ENCODE results near the gene PGA5. TPM values are rescaled to one million over a fixed set of nuclear protein-coding genes. Genes with fewer than 3 reads are reported as not detected.
"Not testable (repeated sequence)": the region's sequence is repeated elsewhere in the genome, so short reads cannot be mapped to it uniquely, and the experiment has no call there.

Gene PGA5
- total RNA-seq, 4 donors from 2014 or later, result 3.6 TPM; not detected in 3

DNA sequence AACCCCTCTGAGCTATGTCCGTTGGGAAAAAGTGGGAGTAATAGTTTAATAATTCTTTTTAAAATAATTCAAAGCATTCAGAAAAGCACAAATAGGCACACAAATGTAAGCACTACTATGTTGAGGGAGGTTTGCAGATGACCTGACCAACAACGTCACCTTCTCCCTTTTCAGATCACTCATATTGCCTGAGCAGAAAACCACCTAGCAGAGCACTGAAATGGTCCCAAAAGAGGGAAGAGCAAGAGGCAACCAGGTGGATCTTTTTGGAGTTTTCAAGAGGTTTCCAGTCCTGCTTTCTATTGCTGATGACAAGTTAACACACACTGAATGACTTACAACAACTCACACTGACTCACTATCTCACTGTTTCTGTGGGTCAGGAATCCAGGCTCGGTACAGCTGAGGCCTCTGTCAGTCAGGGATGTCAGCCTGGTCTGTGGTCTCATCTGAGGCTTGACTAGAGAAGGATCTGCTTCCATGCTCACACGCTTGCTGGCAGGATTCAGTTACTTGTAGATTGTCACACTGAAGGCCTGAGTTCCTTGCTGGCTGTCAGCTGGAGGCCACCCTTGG lies 41.9 kb upstream of the PGA5 start:
- Histone ChIP-seq H3K27ac (no peak overlapping the region), H3K4me3 (no peak overlapping the region), H3K36me3 (no peaks in the 10 kb centered on the region), H3K27me3 (peaks cover 0 to 5% of the 10 kb centered on the region in 2 donors), H3K9me3 (peaks cover 0 to 12% (median 0%) of the 10 kb centered on the region in 4 donors), H3K4me1 (no peaks in the 10 kb centered on the region)
- TF ChIP-seq EP300 (IDR thresholded peaks at IDR 0.05), result no peak
- TF ChIP-seq POLR2A (IDR thresholded peaks at IDR 0.05), result no peak
- TF ChIP-seq, protein P1, sequence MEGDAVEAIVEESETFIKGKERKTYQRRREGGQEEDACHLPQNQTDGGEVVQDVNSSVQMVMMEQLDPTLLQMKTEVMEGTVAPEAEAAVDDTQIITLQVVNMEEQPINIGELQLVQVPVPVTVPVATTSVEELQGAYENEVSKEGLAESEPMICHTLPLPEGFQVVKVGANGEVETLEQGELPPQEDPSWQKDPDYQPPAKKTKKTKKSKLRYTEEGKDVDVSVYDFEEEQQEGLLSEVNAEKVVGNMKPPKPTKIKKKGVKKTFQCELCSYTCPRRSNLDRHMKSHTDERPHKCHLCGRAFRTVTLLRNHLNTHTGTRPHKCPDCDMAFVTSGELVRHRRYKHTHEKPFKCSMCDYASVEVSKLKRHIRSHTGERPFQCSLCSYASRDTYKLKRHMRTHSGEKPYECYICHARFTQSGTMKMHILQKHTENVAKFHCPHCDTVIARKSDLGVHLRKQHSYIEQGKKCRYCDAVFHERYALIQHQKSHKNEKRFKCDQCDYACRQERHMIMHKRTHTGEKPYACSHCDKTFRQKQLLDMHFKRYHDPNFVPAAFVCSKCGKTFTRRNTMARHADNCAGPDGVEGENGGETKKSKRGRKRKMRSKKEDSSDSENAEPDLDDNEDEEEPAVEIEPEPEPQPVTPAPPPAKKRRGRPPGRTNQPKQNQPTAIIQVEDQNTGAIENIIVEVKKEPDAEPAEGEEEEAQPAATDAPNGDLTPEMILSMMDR (IDR thresholded peaks at IDR 0.05), result no peak
- WGBS, 2 donors, result 80 to 82% methylated on average over 4 of the region's 4 CpGs
- no peak for DNase-seq (ENCODE audit: low spot score in 2 of 2)

DNA sequence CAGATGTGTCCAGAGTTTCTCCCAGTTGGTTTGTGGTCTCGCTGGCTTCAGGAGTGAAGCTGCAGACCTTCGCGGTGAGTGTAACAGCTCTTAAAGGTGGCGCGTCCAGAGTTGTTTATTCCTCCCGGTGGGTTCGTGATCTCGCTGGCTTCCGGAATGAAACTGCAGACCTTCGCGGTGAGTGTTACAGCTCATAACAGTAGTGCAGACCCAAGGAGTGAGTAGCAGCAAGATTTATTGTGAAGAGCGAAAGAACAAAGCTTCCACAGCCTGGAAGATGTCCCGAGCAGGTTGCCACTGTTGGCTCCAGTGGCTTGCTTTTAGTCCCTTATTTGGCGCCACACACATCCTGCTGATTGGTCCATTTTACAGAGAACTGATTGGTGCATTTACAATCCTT lies 39.5 kb upstream of the PGA5 start:
- H3K36me3 ChIP-seq, result no peaks in the 10 kb centered on the region
- peaks cover 0 to 5% of the 10 kb centered on the region in 2 donors for H3K27me3 ChIP-seq
- no peak overlapping the region for H3K4me3 ChIP-seq
- no peak overlapping the region for H3K27ac ChIP-seq
- DNase-seq (ENCODE audit: low spot score in 2 of 2), result no peak
- no peak for TF ChIP-seq POLR2A (IDR thresholded peaks at IDR 0.05)
- TF ChIP-seq, protein P1 (IDR thresholded peaks at IDR 0.05), result no peak
- TF ChIP-seq EP300 (IDR thresholded peaks at IDR 0.05), result no peak
- WGBS, 2 donors, result 71 to 88% methylated on average over 13 to 14 of the region's 14 CpGs
- no peaks in the 10 kb centered on the region for H3K4me1 ChIP-seq
- H3K9me3 ChIP-seq, result peaks cover 0 to 12% (median 0%) of the 10 kb centered on the region in 4 donors

DNA sequence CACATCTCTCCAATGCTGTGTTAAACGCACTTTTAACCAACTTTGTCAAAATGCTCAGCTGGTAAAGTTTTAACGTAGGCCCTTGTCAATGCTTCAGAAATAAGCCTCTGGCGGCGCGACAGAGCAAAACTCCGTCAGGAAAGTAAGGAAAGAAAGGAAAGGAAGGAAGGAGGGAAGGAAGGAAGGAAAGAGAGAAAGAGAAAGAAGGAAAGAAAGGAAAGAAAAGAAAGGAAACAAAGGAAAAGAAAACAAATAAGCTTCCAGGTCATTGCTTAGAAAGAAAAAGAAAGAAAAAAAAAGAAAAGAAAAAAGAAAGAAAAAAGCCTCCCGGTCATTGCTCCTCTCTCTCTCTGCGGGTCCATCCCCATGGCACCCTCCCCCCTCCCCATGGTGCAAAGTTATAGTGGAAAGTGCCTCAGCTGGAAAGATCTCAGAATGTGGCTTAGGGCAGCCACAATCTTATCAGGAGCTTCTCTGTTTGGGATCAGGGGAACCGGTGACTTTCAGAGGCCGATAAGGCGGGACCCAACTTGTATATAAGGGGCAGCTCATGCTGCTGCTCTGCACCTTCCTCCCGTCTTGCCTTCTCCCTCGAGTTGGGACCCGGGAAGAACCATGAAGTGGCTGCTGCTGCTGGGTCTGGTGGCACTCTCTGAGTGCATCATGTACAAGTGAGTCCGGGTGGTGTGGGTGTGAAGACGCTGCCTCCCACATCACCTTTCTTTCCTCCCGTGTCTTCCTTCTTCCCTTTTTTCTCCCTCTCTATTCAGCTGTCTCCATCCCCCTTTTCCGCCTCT lies 37.8 kb upstream of the PGA5 start, which contains the start of gene PGA3:
PGA3 (plus strand) TSS at position 566 of the 797 bp plus-strand sequence; CDS start at position 616, 50 bp downstream.
- peaks cover 0 to 12% (median 0%) of the 10 kb centered on the region in 4 donors for H3K9me3 ChIP-seq
- not testable (repeated sequence) for H3K4me1 ChIP-seq; H3K36me3 ChIP-seq; H3K27me3 ChIP-seq; H3K4me3 ChIP-seq; H3K27ac ChIP-seq; DNase-seq (ENCODE audit: low spot score in 2 of 2)
- WGBS, 2 donors, result 62 to 68% methylated on average over 12 to 15 of the region's 18 CpGs

DNA sequence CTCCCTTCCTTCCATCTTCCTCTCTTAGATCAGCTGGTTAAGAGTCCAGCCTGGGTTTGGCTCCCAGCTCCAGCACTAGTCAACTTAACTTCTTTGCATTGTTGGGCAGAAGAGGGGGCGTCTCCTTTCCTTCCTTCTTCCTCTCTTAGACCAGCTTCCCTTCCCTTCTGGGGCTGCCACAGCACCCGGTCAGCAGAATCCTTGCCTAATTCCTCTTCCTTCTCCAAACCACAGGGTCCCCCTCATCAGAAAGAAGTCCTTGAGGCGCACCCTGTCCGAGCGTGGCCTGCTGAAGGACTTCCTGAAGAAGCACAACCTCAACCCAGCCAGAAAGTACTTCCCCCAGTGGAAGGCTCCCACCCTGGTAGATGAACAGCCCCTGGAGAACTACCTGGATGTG lies 37.1 kb upstream of the PGA5 start:
- not testable (repeated sequence) for H3K4me1 ChIP-seq; H3K36me3 ChIP-seq; H3K27me3 ChIP-seq; DNase-seq (ENCODE audit: low spot score in 2 of 2); H3K9me3 ChIP-seq; H3K4me3 ChIP-seq; H3K27ac ChIP-seq
- no CpG with 5 or more reads among the region's 5 CpGs for WGBS, 2 donors

DNA sequence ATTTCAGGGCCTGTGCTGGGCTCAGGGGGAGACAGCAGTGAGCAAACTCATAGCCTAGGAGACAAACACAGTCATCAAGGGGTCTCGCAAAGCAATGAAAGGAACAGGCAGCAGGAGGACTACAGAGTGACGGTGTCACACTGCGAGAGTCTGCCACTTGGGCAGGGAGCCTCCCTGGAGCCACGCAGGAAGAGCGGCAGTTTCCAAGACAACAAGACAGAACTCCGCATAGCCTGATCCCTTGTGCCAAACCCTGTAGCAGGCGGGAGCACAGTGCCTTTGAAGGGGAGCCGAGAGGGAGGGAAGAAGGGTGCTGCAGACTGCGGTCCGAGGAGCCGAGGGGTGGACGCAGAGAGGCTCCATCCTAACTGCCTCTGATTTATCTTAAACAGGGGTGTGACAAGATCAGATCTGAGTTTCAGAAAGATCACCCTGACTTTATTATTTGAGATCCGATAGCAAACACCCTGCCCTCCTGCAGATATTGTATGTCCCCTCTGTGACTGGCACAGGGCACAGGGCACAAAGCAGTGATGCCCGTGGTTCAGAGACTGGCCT lies 36.4 kb upstream of the PGA5 start:
- DNase-seq (ENCODE audit: low spot score in 2 of 2); H3K4me1 ChIP-seq; H3K36me3 ChIP-seq; H3K4me3 ChIP-seq; H3K27ac ChIP-seq; H3K9me3 ChIP-seq; H3K27me3 ChIP-seq: not testable (repeated sequence)
- 50 to 58% methylated on average over 12 to 14 of the region's 14 CpGs for WGBS, 2 donors

DNA sequence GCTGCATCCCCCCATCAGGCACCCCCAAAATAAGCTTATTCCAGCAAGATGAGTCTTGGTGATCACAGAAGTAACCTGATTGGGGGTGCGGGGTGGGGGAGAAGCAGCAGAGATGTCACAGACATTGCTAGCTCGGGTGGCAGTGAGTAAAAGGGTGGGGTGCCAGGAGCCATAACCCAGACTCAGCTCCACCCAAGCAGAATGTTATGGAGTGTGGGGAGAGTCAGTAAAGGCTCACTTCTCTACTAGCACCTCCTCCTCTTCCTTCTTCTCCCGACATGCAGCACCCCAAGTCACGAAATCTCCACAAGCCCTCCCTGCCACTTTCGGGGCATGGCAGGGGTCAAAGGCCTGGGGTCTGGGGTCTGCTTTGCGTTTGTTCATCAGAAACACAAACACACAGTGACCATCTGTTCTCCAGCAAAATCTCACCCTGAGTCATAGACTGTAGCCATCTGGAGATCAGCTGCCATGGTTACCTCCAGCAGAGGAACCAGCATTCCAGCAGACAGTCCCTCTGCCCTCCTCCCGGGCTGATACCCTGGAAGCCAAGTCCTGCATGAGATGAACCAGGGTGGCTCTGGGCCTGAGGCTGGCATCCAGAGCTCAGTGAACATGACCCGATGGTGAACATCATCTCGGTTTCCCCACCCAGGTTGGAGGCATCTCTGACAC lies 33.2 kb upstream of the PGA5 start:
- not testable (repeated sequence) for DNase-seq (ENCODE audit: low spot score in 2 of 2); H3K4me1 ChIP-seq; H3K27ac ChIP-seq; H3K36me3 ChIP-seq; H3K4me3 ChIP-seq; H3K9me3 ChIP-seq; H3K27me3 ChIP-seq
- WGBS, 2 donors, result no CpG with 5 or more reads among the region's 9 CpGs

DNA sequence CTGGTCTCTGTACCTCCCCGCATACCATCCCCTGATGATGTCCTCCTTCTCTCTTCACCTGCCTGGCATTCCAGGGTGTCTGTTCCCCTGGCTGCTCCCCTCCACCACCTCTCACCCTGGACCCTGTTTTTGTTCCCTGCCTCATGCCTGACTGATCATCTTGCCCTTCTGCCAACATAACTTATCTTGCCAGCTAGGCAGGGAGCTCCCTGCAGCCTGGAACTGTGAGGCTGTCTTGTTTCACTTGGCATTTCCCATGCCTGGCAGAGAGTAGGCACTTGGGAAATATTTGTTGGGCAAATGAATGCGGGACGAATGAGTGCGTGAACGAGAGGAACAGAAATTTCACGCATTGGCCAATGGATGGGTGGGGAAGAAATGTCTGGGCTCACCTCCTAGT lies 30.3 kb upstream of the PGA5 start:
- H3K4me3 ChIP-seq; DNase-seq (ENCODE audit: low spot score in 2 of 2); H3K9me3 ChIP-seq; H3K4me1 ChIP-seq; H3K36me3 ChIP-seq; H3K27ac ChIP-seq; H3K27me3 ChIP-seq: not testable (repeated sequence)
- no CpG with 5 or more reads among the region's 6 CpGs for WGBS, 2 donors

DNA sequence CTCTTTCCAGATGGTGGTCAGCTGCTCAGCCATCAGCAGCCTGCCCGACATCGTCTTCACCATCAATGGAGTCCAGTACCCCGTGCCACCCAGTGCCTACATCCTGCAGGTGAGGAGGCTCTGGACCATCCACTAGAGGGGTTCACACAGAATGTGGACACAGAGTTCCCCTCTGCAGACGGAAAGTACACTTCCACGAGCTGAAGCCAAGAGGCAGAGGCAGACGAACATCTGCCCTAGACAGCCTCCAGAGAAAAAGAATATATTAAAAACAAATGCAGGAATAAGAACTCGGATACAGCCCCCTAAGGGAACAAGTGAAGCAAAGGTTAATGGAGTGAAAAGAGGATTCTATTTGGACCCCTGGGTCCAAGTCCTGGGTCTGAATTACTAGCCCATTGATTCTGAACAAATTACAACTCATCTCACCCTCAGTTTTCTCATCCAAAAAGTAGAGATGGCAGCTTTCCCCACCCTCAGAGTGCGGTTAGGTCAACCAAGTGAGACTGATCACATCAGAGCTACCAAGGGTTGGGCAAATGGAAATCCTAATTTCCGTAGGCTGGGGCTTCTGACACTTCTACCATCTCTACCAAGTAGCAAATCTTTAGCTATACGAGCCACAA lies 29.5 kb upstream of the PGA5 start:
- H3K27me3 ChIP-seq; H3K27ac ChIP-seq; H3K4me1 ChIP-seq; DNase-seq (ENCODE audit: low spot score in 2 of 2); H3K9me3 ChIP-seq; H3K4me3 ChIP-seq; H3K36me3 ChIP-seq: not testable (repeated sequence)
- WGBS, 2 donors, result 46 to 64% methylated on average over 6 to 7 of the region's 10 CpGs

DNA sequence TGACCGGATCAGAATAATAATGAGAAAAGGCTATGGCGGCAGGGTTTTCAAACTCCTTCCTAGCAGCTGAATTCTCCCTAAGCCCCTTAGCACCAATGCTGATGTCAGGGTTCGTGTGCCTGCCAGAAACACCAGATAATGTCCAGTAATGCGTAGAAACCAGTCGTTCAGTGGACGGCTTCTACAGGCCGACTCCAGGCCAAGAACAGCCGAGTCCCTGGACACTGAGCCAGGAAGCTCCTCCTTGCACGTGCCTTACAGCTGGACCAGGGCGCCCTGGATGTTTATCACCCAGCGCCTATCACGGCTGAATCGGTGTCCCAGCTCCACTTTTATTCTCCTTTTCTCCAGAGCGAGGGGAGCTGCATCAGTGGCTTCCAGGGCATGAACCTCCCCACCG lies 28.8 kb upstream of the PGA5 start:
- not testable (repeated sequence) for H3K27ac ChIP-seq; H3K27me3 ChIP-seq; H3K36me3 ChIP-seq; DNase-seq (ENCODE audit: low spot score in 2 of 2); H3K4me1 ChIP-seq; H3K4me3 ChIP-seq; H3K9me3 ChIP-seq
- WGBS, 2 donors, result no CpG with 5 or more reads among the region's 15 CpGs

DNA sequence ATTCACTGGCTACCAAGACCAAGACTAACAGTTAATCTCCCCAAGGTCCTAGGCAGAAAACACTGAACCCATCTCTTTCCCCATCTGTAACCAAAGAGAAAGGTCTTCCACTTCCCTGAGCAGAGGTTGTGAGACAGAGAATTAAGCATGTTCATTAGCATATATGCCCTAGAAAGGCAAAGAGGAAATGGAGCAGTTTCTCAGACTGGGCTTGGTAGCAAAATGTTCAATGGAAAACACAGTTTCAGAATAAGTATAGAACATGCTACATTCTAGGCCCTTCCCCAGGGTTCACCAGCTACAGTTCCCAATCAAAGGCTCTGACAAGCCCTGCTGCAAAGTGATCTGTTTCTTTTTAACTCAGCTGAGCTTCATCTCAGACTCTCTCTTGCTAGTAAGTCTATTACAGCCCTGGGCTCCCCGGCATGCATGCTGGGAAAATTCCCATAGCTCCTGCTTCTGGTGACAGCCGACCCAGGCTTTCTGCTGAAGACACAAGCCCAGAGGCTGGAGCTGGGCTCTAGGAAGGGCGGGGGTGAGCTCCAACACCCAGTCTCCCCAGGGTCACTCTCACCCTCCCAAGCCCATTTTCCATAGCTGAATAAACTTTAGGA lies 27.2 kb upstream of the PGA5 start:
- H3K4me1 ChIP-seq; DNase-seq (ENCODE audit: low spot score in 2 of 2); H3K36me3 ChIP-seq; H3K27ac ChIP-seq; H3K27me3 ChIP-seq; H3K4me3 ChIP-seq; H3K9me3 ChIP-seq: not testable (repeated sequence)
- no CpG with 5 or more reads among the region's 3 CpGs for WGBS, 2 donors

Measured in tibial nerve (tissue), 4 donors.